HG03342 (cell line): Measurements from ENCODE around the gene TMEM272.

Experiments
- ATAC-seq: cut with Tn5 transposase; IDR thresholded peaks from one replicate; pipeline ENCODE4 v1.9.1; 2021; ENCODE audit warnings: mild to moderate bottlenecking, moderate library complexity; ENCODE audit not compliant: unreplicated experiment

TMEM272 gene

DNA sequence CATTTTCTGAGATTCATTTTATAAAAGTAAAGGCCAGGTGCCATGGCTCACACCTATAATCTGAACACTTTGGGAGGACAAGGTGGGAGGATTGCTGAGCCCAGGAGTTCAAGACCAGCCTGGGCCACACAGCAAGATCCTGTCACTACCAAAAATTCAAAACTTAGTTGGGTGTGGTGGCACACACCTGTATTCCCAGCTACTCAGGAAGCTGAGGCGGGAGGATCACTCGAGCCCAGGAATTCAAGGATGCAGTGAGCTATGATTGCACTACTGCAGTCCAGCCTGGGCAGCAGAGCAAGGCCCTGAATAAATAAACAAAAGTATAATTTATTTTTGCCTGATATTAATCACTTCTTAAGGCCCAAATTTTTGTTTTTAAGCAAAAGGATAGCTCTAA, 81.5 kb downstream of the TMEM272 start:
- no peak for ATAC-seq
